HCT116 (cell line): Measurements from ENCODE around the gene MYORG. TPM values are rescaled to one million over a fixed set of nuclear protein-coding genes. Genes with fewer than 3 reads are reported as not detected.

Experiments
- ATAC-seq: fragments of 200-7000 bp; cut with Tn5 transposase; 2 replicates; pipeline ENCODE4 v1.9.1; 2020; ENCODE audit warnings: mild to moderate bottlenecking, moderate library complexity
- BruUV-seq: library from RNA; stranded (reverse); fragments of 400-500 nt; replicated peaks from 2 replicates; lab custom pipeline; 2021; lab: Mats Ljungman, UMichigan
- CTCF ChIA-PET: fragments of 300-600 bp; sonication (Branson Sonifier 250); formaldehyde crosslinking; loops from one replicate; lab custom pipeline; 2021; ENCODE audit warnings: antibody characterized with exemption; lab: Charles Lee
- POLR2A ChIA-PET: fragments of 300-600, 350-600 bp; sonication (Branson Sonifier 250); formaldehyde crosslinking; loops from one replicate; lab custom pipeline; 2021; ENCODE audit warnings: antibody characterized with exemption; lab: Charles Lee
- RAD21 ChIA-PET, 2 experiments: fragments of 300-600 bp; sonication (Branson Sonifier 250); formaldehyde crosslinking; loops; one replicate each; lab custom pipeline; 2023; ENCODE audit warnings: low total read pairs in 2 of 2; ENCODE audit not compliant: uncharacterized antibody in 2 of 2, unreplicated experiment in 2 of 2, low non-redundant PET in 1 of 2; lab: Charles Lee
- DNase-seq: peaks from one replicate; pipeline ENCODE4 v3.0.0-alpha.2; 2010; ENCODE audit warnings: low read depth, low spot score
- H2AFZ ChIP-seq: fragments of 200-600 bp; shearing (Covaris generic), sonication (generic); 2 replicates; pipeline ENCODE4 v1.6.1; 2017; ENCODE audit warnings: low read depth, mixed run types, mixed read lengths, antibody characterized with exemption, low read length; ENCODE audit not compliant: poor library complexity, severe bottlenecking
- H3K27ac ChIP-seq: 2 replicates; pipeline ENCODE4 v1.5.1; 2012; ENCODE audit warnings: low read depth, low read length
- H3K27me3 ChIP-seq: fragments of 200-600 bp; sonication (generic); 2 replicates; pipeline ENCODE4 v1.6.1; 2016; ENCODE audit warnings: mixed run types, low read length, mixed read lengths; ENCODE audit not compliant: insufficient read depth
- H3K36me3 ChIP-seq, 2 experiments: fragments of 200-500 bp in 1 of 2; fragments of 200-600 bp in 1 of 2; sonication (Bioruptor generic) in 1 of 2; sonication (generic) in 1 of 2; 2 replicates each; pipeline versions ENCODE4 v1.5.1 to v1.6.1; 2014 to 2016; ENCODE audit warnings: low read length in 2 of 2, inconsistent platforms in 1 of 2, mixed read lengths in 1 of 2, mixed run types in 1 of 2; ENCODE audit not compliant: insufficient read depth in 2 of 2, control insufficient read depth in 1 of 2
- H3K4me1 ChIP-seq, 2 experiments: fragments of 200-600 bp in 1 of 2; sonication (generic) in 1 of 2; 2 replicates each; pipeline versions ENCODE4 v1.5.1 to v1.6.1; 2012 to 2017; ENCODE audit warnings: low read length in 2 of 2, inconsistent platforms in 1 of 2, mild to moderate bottlenecking in 1 of 2, mixed read lengths in 1 of 2, mixed run types in 1 of 2, moderate library complexity in 1 of 2; ENCODE audit not compliant: insufficient read depth in 2 of 2, control insufficient read depth in 1 of 2
- H3K4me2 ChIP-seq: fragments of 200-600 bp; sonication (generic); 2 replicates; pipeline ENCODE4 v1.6.1; 2017; ENCODE audit warnings: mixed run types, low read length, mixed read lengths
- H3K4me3 ChIP-seq, 2 experiments: fragments of 200-600 bp in 1 of 2; sonication (generic) in 1 of 2; replicated peaks in 1 of 2; 2 replicates each; pipeline ENCODE4 v1.5.1; 2011 to 2016; ENCODE audit warnings: low read length in 2 of 2, control low read depth in 1 of 2, low read depth in 1 of 2, mild to moderate bottlenecking in 1 of 2, mixed read lengths in 1 of 2, mixed run types in 1 of 2
- H3K79me2 ChIP-seq: fragments of 200-600 bp; sonication (generic); 2 replicates; pipeline ENCODE4 v1.6.1; 2017; ENCODE audit warnings: mild to moderate bottlenecking, mixed run types, low read length, moderate library complexity, mixed read lengths; ENCODE audit not compliant: insufficient read depth
- H3K9ac ChIP-seq: fragments of 200-600 bp; sonication (generic); 2 replicates; pipeline ENCODE4 v1.6.1; 2016; ENCODE audit warnings: low read length, mixed read lengths
- H3K9me2 ChIP-seq: fragments of 200-600 bp; sonication (generic), shearing (Covaris generic); 2 replicates; pipeline ENCODE4 v1.6.1; 2017; ENCODE audit warnings: mixed run types, mild to moderate bottlenecking, moderate library complexity; ENCODE audit not compliant: insufficient read depth
- H3K9me3 ChIP-seq, 2 experiments: fragments of 200-500 bp in 1 of 2; fragments of 200-600 bp in 1 of 2; sonication (Bioruptor generic) in 1 of 2; sonication (generic) in 1 of 2; 2 replicates each; pipeline ENCODE4 v1.6.1; 2014 to 2017; ENCODE audit warnings: low read length in 2 of 2, mixed read lengths in 2 of 2, inconsistent platforms in 1 of 2, low read depth in 1 of 2, mild to moderate bottlenecking in 1 of 2, mixed run types in 1 of 2, moderate library complexity in 1 of 2; ENCODE audit not compliant: control insufficient read depth in 1 of 2, insufficient read depth in 1 of 2
- H4K20me1 ChIP-seq: fragments of 200-600 bp; sonication (generic), shearing (Covaris generic); 2 replicates; pipeline ENCODE4 v1.6.1; 2017; ENCODE audit warnings: mixed run types, mild to moderate bottlenecking, moderate library complexity; ENCODE audit not compliant: insufficient read depth
- EZH2 ChIP-seq: fragments of 200-600 bp; sonication (generic); IDR thresholded peaks from 2 replicates; pipeline ENCODE4 v1.6.1; 2017; ENCODE audit warnings: antibody characterized with exemption, mixed run types
- EZH2phosphoT487 ChIP-seq: fragments of 200-600 bp; IDR thresholded peaks from 2 replicates; pipeline ENCODE4 v1.6.1; 2018; ENCODE audit warnings: antibody characterized with exemption, borderline replicate concordance
- JUND ChIP-seq: IDR thresholded peaks from 2 replicates; pipeline ENCODE4 v1.6.1; 2012
- POLR2A ChIP-seq: IDR thresholded peaks from 2 replicates; pipeline ENCODE4 v1.7.0; 2011; ENCODE audit warnings: borderline replicate concordance; ENCODE audit not compliant: insufficient read depth, insufficient read length; ENCODE audit errors: extremely low read depth
- POLR2AphosphoS5 ChIP-seq: IDR thresholded peaks from 2 replicates; pipeline ENCODE4 v1.6.1; 2011; ENCODE audit warnings: mild to moderate bottlenecking, low read depth, low read length, moderate library complexity
- REST ChIP-seq: IDR thresholded peaks from 2 replicates; pipeline ENCODE4 v1.6.1; 2012; ENCODE audit warnings: low read depth
- SRF ChIP-seq: IDR thresholded peaks from 2 replicates; pipeline ENCODE4 v1.6.1; 2012; ENCODE audit warnings: low read depth
- ZBTB33 ChIP-seq: IDR thresholded peaks from 2 replicates; pipeline ENCODE4 v1.6.1; 2011; ENCODE audit warnings: mild to moderate bottlenecking, low read length, moderate library complexity; ENCODE audit not compliant: insufficient replicate concordance; ENCODE audit errors: extremely low read depth
- ZFX ChIP-seq: fragments of 450-650 bp; IDR thresholded peaks from 2 replicates; pipeline ENCODE4 v1.6.1; 2017
- intact Hi-C: fragments of 100-400 bp; cut with micrococcal nuclease; formaldehyde crosslinking; loops from 2 replicates; pipeline ENCODE4 v1.10.0; 2022
- total RNA-seq: library from RNA; stranded (reverse); gene quantifications from one replicate; pipeline ENCODE4 v1.2.1, GENCODE V29; 2021; ENCODE audit not compliant: unreplicated experiment

MYORG gene
- total RNA-seq, 1 experiment from 2014 or later: 8.5 TPM

- Histone ChIP-seq H3K4me3 (no peak overlapping the region), H3K27ac (no peak overlapping the region), H3K36me3 (no peaks in the 10 kb centered on the region), H3K4me1 (no peaks in the 10 kb centered on the region), H3K9me2 (no peaks in the 10 kb centered on the region), H3K79me2 (no peaks in the 10 kb centered on the region), H3K27me3 (no peaks in the 10 kb centered on the region), H3K9ac (no peak overlapping the region), H3K9me3 (no peaks in the 10 kb centered on the region), H3K4me2 (no peak overlapping the region), H4K20me1 (no peaks in the 10 kb centered on the region), H2AFZ (no peak overlapping the region)
- TF ChIP-seq EZH2 (no peak), POLR2AphosphoS5 (no peak), JUND (no peak), SRF (no peak), ZFX (no peak), ZBTB33 (no peak)
- no TSS peak for BruUV-seq
- ATAC-seq (no peak), DNase-seq (no peak)
- intact Hi-C loops: no loop called here
- ChIA-PET POLR2A (no interaction called here), CTCF (interaction anchor here (4.1 kb wide), 1 partner anchor 14 kb away, joined by 20 read pairs; no protein-coding TSS in a partner anchor), RAD21 (no interaction called here)
These were observed 41.0 kb upstream of the MYORG start for GRCh38 chr9:34417734-34418133.

DNA sequence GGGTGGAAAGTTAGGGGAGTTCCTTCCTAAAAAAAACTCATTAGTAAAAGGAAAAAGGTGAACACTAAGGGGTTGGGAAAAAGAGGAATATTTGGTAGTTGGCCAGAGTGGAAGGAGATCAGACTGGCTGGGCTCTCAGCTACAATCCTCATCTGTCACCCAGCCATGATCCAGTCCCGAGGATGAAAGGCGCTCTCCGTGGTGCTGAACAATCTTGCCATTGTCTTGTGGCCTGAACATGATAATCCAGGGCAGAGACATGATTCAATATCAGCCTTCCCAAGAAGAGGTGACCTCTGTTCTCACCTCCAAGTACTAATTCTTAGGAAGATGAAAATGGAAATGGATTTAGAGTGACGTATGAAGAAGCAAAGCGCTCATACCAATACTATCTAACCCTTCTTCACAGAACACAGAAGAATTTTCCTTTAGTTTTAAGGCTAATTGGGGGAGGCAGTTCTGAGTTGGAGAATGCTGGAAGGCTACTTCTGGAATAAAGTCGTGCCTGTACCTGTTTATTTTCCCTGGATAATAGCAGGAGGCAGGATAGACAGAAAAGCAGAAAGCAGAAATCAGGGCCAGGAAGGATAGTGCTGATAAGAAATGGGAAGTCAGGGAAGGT lies 36.6 kb upstream of the MYORG start:
- POLR2A ChIA-PET: no interaction called here

More for the DNA sequence above, 36.6 kb upstream of the MYORG start:
- Histone ChIP-seq H3K9ac (no peak overlapping the region), H3K79me2 (no peaks in the 10 kb centered on the region), H3K27ac (no peak overlapping the region), H3K36me3 (no peaks in the 10 kb centered on the region), H3K27me3 (no peaks in the 10 kb centered on the region), H3K4me2 (no peak overlapping the region), H3K4me3 (no peak overlapping the region), H3K9me3 (no peaks in the 10 kb centered on the region), H2AFZ (no peak overlapping the region), H4K20me1 (no peaks in the 10 kb centered on the region), H3K9me2 (no peaks in the 10 kb centered on the region), H3K4me1 (no peaks in the 10 kb centered on the region)
- BruUV-seq: no TSS peak
- TF ChIP-seq EZH2phosphoT487: no peak
- no peak for TF ChIP-seq ZFX
- no peak for TF ChIP-seq POLR2A
- peak; percentile 92 for TF ChIP-seq REST
- CTCF ChIA-PET: interaction anchor here (1.7 kb wide), 1 partner anchor 9 kb away, joined by 9 read pairs; no protein-coding TSS in a partner anchor
- RAD21 ChIA-PET: no interaction called here
- intact Hi-C loops: loop anchor here (2.0 kb wide), 2 partner anchors 17 to 81 kb away; no protein-coding TSS in a partner anchor
- DNase-seq: no peak
- ATAC-seq: peak; percentile 50; the same call in 1 of the 2 replicates
